GM19395 (cell line): ENCODE results near the gene GID8.

Experiments used
- ATAC-seq: cut with Tn5 transposase; IDR thresholded peaks from one replicate; pipeline ENCODE4 v1.9.1; 2021; ENCODE audit warnings: mild to moderate bottlenecking, moderate library complexity; ENCODE audit not compliant: unreplicated experiment

The GID8 gene

DNA sequence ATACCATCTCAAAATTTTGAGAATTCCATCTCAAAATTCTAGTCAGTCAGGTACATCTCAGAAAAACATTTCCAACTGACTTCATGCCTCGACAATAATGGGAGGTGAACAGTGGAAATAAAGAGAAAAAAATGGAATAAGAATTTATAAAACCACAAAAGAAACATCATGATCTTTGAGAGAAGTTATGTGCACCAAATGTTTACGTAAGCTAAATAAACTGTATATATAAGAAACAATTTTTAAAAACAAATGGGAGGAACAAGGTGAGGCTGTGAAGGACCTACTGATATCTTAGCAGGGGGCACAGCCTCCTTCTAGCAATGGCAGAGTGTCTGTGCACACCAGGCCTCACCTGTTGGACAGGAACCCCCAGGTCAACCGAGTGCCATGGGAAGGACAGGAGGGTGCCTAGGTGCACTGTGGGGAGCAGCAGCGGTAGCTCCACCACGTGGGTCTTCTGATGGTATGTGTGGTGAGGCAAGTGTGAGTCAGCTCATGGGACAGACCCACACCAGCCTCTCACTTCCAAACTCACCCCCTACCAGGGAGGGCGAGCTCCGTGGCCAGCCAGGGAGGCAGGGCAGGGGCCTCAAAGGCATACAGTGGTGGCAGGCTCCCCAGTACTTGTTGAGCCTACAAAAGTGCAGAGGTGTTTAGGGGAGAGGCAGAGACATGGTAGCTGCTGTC is 34.9 kb upstream of the GID8 start:
- no peak for ATAC-seq

GRCh38 chr20:62905536-62906117 is 32.3 kb upstream of the GID8 start:
- no peak for ATAC-seq

GRCh38 chr20:62906209-62906608 is 31.7 kb upstream of the GID8 start:
- ATAC-seq, result no peak

DNA sequence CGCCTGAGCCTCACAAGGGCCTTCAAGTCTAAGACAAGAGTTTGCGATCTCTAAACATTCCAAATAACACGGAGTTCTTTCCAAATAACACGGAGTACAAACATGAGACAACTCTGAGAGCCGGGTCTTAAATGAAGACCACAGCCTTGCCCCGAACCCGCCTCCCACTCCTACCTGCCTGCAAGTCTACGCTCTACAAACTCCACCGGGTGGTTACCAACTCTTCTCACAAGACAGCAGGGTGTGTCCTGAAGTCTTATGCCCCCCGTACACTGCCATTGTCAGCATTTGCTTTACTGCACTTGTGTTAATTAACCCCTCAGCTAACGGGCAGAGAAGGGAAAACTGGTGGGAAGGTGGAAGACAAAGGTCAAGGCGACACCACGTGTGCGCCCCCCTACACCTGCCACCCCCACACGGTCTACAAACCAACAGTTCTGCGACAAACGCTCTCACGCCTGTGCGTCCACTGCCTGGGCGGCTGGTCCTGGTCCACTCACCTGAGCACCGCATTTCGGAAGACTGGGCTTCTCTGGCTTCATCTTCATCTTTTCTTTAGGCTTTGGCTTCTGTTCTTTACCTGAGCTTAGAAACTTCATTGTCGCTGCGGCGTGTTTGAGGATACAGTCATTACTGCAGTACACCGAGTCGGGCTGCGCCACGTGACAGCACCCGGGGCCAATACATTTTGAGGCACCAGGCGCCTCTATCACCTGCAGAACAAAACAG is 31.1 kb upstream of the GID8 start:
- no peak for ATAC-seq

- ATAC-seq, result no peak
Observed at GRCh38 chr20:62907384-62908317, 30.3 kb upstream of the GID8 start.

GRCh38 chr20:62908971-62909791 is 28.8 kb upstream of the GID8 start:
- ATAC-seq, result no peak

GRCh38 chr20:62910217-62910766 is 27.7 kb upstream of the GID8 start:
- ATAC-seq, result no peak

GRCh38 chr20:62910777-62911497 is 27.0 kb upstream of the GID8 start:
- ATAC-seq, result no peak

DNA sequence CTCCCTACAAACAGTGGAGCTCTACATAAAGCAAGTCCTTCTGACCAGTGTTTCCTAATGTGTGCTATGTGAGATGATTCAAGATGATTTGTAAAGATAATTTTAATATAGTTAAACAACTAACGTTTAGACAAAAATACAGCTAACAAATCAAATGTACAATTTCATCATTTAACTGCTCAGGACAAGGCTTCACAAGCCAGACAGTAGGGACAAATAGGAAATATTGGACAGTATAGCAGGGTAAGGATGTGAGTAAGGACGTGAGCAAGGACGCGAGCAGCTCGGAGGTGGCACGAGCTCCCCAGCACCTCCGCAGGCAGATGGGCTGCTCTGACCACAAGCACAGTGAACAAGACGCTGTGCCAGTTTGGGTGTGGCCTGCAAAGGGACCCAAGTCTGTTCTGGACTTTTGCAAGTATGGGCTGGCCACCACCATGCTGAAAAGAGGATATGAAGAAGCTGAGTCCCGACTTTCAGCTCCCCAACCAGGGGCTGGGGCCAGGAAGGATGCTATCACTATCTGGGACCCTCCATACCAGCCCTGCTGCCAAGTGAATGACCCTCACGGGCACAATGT is 26.2 kb upstream of the GID8 start:
- no peak for ATAC-seq

GRCh38 chr20:62913043-62913630 is 24.8 kb upstream of the GID8 start:
- no peak for ATAC-seq

GRCh38 chr20:62914436-62914835 is 23.5 kb upstream of the GID8 start:
- no peak for ATAC-seq

GRCh38 chr20:62914970-62915457 is 22.9 kb upstream of the GID8 start:
- no peak for ATAC-seq

DNA sequence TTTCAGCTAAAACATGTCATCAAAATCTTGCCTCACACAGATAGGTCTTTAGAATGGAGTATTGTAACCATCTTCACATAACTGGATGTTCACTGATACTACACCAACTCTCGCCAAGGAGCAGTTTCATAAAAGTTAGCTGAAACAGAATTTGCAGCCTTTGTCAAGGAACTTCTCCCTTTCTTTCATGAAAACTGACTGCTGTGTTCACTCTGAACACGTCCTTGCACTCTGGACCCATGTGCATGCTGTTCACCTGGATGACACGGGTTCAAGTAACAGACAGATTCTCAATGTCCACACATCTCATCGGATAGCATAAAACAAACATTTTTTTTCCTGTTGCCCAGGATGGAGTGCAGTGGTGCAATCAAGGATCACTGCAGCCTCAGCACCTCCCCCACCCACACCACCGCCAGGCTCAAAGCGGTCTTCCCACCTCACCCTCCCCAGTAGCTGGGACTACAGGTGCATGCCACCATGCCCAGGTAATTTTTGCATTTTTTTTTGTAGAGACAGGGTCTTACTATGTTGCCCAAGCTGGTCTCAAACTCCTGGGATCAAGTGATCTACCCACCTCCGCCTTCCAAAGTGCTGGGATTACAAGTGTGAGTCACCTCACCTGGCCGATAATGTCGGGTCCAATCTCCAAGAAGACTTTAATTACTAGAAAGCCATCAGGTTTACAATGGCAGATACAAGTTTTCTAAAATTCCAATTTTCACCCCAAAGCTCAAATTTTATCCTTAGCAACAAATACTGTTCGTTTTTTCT is 21.1 kb upstream of the GID8 start:
- ATAC-seq, result no peak

DNA sequence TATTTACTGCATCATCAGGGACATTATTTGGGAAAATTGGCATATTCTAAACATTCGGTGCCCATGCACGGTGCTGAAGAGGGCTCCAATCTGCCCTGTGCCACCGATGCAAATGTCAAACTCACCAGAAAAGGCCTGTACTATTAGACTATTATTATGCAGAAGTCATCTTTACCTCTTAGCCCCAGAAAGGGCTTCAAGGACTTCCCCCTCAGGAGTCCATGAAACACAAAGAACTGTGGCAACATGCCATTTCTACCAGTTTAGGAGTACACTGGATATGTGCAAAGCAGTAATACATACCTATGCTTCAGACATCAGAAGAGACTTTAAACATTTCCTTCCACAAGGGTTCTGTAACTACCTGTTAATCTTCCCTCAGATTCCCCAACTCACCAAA is 20.2 kb upstream of the GID8 start:
- no peak for ATAC-seq

DNA sequence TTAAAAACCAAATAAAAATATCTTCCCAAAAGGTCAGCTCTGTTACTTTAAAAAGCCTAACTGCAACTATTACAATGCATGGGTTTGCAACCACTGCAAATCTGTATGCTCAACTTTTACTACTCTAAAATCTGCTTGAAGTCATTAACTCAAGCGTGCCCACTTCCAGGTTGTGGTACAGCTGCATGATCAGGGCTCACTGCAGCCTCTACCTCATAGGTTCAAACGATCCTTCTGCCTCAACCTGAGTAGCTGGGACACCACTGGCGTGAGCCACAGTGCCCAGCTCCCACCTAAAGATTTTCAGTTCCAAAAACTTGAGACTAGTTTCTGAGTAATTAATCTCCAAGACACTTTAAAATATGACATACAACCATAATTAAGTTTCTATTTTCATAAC is 19.8 kb upstream of the GID8 start:
- no peak for ATAC-seq

DNA sequence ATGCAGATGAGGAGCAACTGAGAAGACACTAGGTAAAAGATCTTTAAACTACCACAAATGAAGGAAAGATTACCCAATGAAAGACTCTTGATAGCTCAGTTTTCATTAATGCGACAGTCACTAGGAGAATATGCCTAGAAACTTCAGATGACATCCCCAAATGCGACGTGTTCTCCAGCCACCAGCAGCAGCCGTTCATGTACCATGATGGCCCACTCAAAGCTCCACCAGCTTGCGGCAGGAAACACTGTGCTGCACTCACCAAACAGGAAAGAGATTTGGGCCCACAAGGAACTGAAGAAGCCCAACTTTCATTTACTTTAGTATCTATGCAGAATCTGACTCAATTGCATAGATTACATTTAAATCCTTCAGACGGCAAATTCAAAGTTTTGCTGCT is 19.1 kb upstream of the GID8 start:
- ATAC-seq, result no peak

DNA sequence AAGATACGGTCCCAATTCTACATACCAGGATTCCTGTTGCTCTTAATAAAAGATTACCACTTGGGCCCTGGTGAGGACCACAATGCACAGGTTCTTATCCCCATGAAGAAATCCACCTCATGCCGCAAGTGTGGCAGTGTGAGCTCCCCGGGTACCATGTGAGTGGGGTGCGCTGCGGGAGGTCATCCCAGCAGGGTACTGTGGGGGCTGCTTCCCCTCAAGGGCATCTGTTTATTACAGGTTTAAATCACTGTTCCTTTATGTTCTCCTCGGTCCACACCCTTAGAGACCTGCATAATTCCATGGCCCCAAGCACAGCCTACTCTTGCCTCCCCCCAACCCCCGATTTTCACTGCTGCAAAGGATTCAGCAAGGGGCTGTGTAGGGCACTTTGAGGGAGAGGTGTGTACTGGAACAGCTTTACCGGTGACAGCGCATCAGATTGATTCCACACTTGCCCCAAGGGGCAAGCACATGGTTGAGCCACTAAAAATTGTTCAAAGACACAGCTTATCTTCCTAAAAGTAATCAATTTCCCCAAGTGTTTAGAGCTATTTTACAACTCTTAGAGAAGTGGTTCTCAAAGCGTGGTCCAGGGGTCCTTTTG is 17.8 kb upstream of the GID8 start:
- ATAC-seq, result no peak
